ENCODE measurements around the gene SPRED1.
"Not testable (repeated sequence)": the region's sequence is repeated elsewhere in the genome, so short reads cannot be mapped to it uniquely, and the experiment has no call there.

SPRED1 gene

DNA sequence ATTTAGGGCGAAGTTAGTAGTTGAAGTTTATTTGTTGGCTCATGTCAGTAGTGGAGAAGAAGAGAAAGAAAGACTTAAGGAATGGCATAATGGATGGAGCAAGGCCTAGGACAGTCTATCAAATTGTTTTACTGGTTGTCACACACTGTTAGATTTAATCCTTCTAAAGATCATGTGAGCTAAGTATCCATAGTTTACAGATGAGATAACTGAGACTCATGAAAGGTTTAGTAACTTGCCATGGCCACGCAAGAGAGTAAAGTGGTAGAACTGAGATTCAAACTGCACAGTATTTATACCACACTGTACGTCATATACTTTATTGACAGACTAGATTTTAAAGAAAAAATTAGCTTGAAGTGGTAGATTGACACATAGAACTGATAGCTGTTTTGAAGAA is 11.4 kb downstream of the SPRED1 start:
- H3K27me3 ChIP-seq (ENCODE audit: control insufficient read depth, insufficient read depth, low read length) = no peaks in the 10 kb centered on the region
- no peaks in the 10 kb centered on the region for H3K9me3 ChIP-seq (ENCODE audit: control insufficient read depth, low read depth, low read length)
- H3K27ac ChIP-seq (ENCODE audit: low read length) = no peak overlapping the region
- no peak overlapping the region for H3K4me3 ChIP-seq (ENCODE audit: low read length)
- peaks cover 48% of the 10 kb centered on the region for H3K4me1 ChIP-seq (ENCODE audit: control insufficient read depth, low read depth, low read length)
- H3K9ac ChIP-seq (ENCODE audit: low read length) = no peak overlapping the region
- H3K36me3 ChIP-seq (ENCODE audit: control insufficient read depth, low read depth, low read length) = no peaks in the 10 kb centered on the region

GRCh38 chr15:38266247-38266986 is 13.8 kb downstream of the SPRED1 start:
- Histone ChIP-seq H3K27me3 (ENCODE audit: control insufficient read depth, insufficient read depth, low read length) (no peaks in the 10 kb centered on the region), H3K36me3 (ENCODE audit: control insufficient read depth, low read depth, low read length) (no peaks in the 10 kb centered on the region), H3K9me3 (ENCODE audit: control insufficient read depth, low read depth, low read length) (no peaks in the 10 kb centered on the region), H3K9ac (ENCODE audit: low read length) (no peak overlapping the region), H3K4me1 (ENCODE audit: control insufficient read depth, low read depth, low read length) (peaks cover 32% of the 10 kb centered on the region), H3K4me3 (ENCODE audit: low read length) (no peak overlapping the region), H3K27ac (ENCODE audit: low read length) (no peak overlapping the region)

DNA sequence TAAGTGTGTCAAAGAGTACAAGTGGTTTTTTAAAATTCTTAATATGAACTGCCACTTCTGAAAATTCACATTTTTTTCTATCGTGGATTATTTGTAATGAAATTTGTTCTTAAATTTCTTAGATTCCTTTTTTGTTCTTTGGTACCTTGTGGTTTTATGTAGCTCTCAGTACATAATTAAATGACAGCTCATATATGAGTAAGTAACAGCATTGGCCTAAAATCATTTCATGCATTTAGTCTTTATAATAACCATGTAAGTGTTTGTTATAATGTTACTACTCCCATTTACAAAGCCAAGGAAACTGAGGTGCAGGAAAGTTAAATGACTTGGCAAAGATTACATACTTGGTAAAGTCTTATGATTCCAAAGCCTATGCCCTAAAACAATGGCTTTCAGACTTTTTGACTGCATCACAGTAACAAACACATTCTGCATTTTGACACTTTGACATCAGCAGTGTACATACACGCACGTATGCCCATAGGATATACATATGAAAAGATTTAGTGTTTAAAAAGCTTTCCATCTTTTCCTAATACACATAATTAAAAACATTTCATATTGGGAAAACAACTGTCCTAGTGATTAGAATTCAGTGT is 14.9 kb downstream of the SPRED1 start:
- no peaks in the 10 kb centered on the region for H3K36me3 ChIP-seq (ENCODE audit: control insufficient read depth, low read depth, low read length)
- H3K9me3 ChIP-seq (ENCODE audit: control insufficient read depth, low read depth, low read length) = no peaks in the 10 kb centered on the region
- H3K9ac ChIP-seq (ENCODE audit: low read length) = no peak overlapping the region
- peaks cover 21% of the 10 kb centered on the region for H3K4me1 ChIP-seq (ENCODE audit: control insufficient read depth, low read depth, low read length)
- H3K27me3 ChIP-seq (ENCODE audit: control insufficient read depth, insufficient read depth, low read length) = no peaks in the 10 kb centered on the region
- no peak overlapping the region for H3K4me3 ChIP-seq (ENCODE audit: low read length)
- no peak overlapping the region for H3K27ac ChIP-seq (ENCODE audit: low read length)

GRCh38 chr15:38271144-38271543 is 18.5 kb downstream of the SPRED1 start:
- no peak overlapping the region for H3K27ac ChIP-seq (ENCODE audit: low read length)
- no peaks in the 10 kb centered on the region for H3K9me3 ChIP-seq (ENCODE audit: control insufficient read depth, low read depth, low read length)
- H3K9ac ChIP-seq (ENCODE audit: low read length) = no peak overlapping the region
- no peaks in the 10 kb centered on the region for H3K27me3 ChIP-seq (ENCODE audit: control insufficient read depth, insufficient read depth, low read length)
- no peak overlapping the region for H3K4me3 ChIP-seq (ENCODE audit: low read length)
- no peaks in the 10 kb centered on the region for H3K36me3 ChIP-seq (ENCODE audit: control insufficient read depth, low read depth, low read length)
- H3K4me1 ChIP-seq (ENCODE audit: control insufficient read depth, low read depth, low read length) = no peaks in the 10 kb centered on the region

DNA sequence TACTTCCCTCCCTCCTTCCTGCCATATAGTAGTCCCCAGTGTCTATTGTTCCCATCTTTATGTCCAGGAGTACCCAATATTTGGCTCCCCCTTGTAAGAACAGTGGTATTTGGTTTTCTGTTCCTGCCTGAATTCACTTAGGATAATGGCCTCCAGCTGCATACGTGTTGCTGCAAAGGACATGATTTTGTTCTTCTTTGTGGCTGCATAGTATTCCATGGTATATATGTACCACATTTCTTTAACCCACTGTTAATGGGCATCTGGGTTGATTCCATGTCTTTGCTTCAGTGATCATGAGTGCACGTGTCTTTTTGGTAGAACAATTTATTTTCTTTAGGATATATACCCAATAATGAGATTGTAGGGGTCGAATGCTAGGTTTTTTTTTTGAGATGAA is 19.3 kb downstream of the SPRED1 start:
- no peaks in the 10 kb centered on the region for H3K4me1 ChIP-seq (ENCODE audit: control insufficient read depth, low read depth, low read length)
- H3K36me3 ChIP-seq (ENCODE audit: control insufficient read depth, low read depth, low read length) = no peaks in the 10 kb centered on the region
- no peaks in the 10 kb centered on the region for H3K27me3 ChIP-seq (ENCODE audit: control insufficient read depth, insufficient read depth, low read length)
- H3K9ac ChIP-seq (ENCODE audit: low read length) = no peak overlapping the region
- no peak overlapping the region for H3K4me3 ChIP-seq (ENCODE audit: low read length)
- H3K9me3 ChIP-seq (ENCODE audit: control insufficient read depth, low read depth, low read length) = no peaks in the 10 kb centered on the region
- no peak overlapping the region for H3K27ac ChIP-seq (ENCODE audit: low read length)

- H3K9ac ChIP-seq (ENCODE audit: low read length); H3K9me3 ChIP-seq (ENCODE audit: control insufficient read depth, low read depth, low read length); H3K4me3 ChIP-seq (ENCODE audit: low read length); H3K36me3 ChIP-seq (ENCODE audit: control insufficient read depth, low read depth, low read length); H3K27me3 ChIP-seq (ENCODE audit: control insufficient read depth, insufficient read depth, low read length); H3K27ac ChIP-seq (ENCODE audit: low read length); H3K4me1 ChIP-seq (ENCODE audit: control insufficient read depth, low read depth, low read length): not testable (repeated sequence)
Measured at GRCh38 chr15:38272431-38272830, 19.8 kb downstream of the SPRED1 start.

GRCh38 chr15:38274135-38274534 is 21.5 kb downstream of the SPRED1 start:
- no peak overlapping the region for H3K4me3 ChIP-seq (ENCODE audit: low read length)
- H3K9me3 ChIP-seq (ENCODE audit: control insufficient read depth, low read depth, low read length) = no peaks in the 10 kb centered on the region
- H3K4me1 ChIP-seq (ENCODE audit: control insufficient read depth, low read depth, low read length) = no peaks in the 10 kb centered on the region
- H3K9ac ChIP-seq (ENCODE audit: low read length) = no peak overlapping the region
- no peak overlapping the region for H3K27ac ChIP-seq (ENCODE audit: low read length)
- H3K36me3 ChIP-seq (ENCODE audit: control insufficient read depth, low read depth, low read length) = no peaks in the 10 kb centered on the region
- H3K27me3 ChIP-seq (ENCODE audit: control insufficient read depth, insufficient read depth, low read length) = no peaks in the 10 kb centered on the region

DNA sequence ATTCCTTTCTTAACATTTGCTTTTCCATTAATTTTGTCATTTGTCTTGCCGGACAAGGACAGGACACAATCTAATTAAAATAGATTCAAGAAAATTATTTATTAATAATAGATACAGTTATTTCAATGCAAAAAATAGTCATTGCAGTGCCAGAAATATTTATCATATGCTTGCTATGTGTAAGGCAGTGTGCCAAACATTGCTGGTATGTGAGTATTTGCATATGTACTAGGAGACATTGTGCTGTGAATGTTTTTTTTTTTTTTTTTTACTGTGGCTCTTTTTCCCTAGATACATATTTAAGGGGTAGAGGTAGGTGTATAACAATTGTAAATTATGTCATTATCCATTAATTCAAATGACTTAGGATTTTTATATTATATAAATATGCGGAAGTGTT is 23.3 kb downstream of the SPRED1 start:
- Histone ChIP-seq H3K27me3 (ENCODE audit: control insufficient read depth, insufficient read depth, low read length) (no peaks in the 10 kb centered on the region), H3K9ac (ENCODE audit: low read length) (no peak overlapping the region), H3K36me3 (ENCODE audit: control insufficient read depth, low read depth, low read length) (no peaks in the 10 kb centered on the region)

GRCh38 chr15:38277281-38277680 is 24.6 kb downstream of the SPRED1 start:
- H3K9me3 ChIP-seq (ENCODE audit: control insufficient read depth, low read depth, low read length); H3K27me3 ChIP-seq (ENCODE audit: control insufficient read depth, insufficient read depth, low read length); H3K36me3 ChIP-seq (ENCODE audit: control insufficient read depth, low read depth, low read length); H3K27ac ChIP-seq (ENCODE audit: low read length); H3K9ac ChIP-seq (ENCODE audit: low read length); H3K4me3 ChIP-seq (ENCODE audit: low read length); H3K4me1 ChIP-seq (ENCODE audit: control insufficient read depth, low read depth, low read length): not testable (repeated sequence)

More for the DNA sequence above, 23.3 kb downstream of the SPRED1 start:
- H3K27ac ChIP-seq (ENCODE audit: low read length) = no peak overlapping the region
- H3K4me1 ChIP-seq (ENCODE audit: control insufficient read depth, low read depth, low read length) = no peaks in the 10 kb centered on the region
- H3K4me3 ChIP-seq (ENCODE audit: low read length) = no peak overlapping the region
- no peaks in the 10 kb centered on the region for H3K9me3 ChIP-seq (ENCODE audit: control insufficient read depth, low read depth, low read length)

DNA sequence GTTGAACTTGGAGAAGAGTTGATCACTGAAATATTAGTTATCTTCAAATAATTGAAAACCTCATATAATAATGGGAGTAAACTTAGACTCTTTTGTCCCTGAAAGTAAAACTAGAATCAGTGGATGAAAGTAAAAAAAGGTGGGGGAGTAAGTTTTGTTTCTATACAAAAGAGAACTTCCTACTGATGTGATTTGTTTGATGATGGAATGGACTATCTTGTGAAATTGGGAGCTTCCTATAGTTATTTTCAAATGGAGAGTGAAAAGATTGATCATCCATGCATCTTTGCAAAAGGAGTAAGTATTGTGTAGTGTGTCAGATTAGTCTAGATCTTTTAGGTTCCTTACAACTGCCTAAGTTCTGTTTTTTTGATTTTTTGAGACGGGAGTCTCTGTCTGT is 28.4 kb downstream of the SPRED1 start:
- Histone ChIP-seq H3K36me3 (ENCODE audit: control insufficient read depth, low read depth, low read length) (no peaks in the 10 kb centered on the region), H3K9ac (ENCODE audit: low read length) (no peak overlapping the region), H3K4me1 (ENCODE audit: control insufficient read depth, low read depth, low read length) (no peaks in the 10 kb centered on the region), H3K4me3 (ENCODE audit: low read length) (no peak overlapping the region), H3K9me3 (ENCODE audit: control insufficient read depth, low read depth, low read length) (no peaks in the 10 kb centered on the region), H3K27me3 (ENCODE audit: control insufficient read depth, insufficient read depth, low read length) (no peaks in the 10 kb centered on the region), H3K27ac (ENCODE audit: low read length) (no peak overlapping the region)

DNA sequence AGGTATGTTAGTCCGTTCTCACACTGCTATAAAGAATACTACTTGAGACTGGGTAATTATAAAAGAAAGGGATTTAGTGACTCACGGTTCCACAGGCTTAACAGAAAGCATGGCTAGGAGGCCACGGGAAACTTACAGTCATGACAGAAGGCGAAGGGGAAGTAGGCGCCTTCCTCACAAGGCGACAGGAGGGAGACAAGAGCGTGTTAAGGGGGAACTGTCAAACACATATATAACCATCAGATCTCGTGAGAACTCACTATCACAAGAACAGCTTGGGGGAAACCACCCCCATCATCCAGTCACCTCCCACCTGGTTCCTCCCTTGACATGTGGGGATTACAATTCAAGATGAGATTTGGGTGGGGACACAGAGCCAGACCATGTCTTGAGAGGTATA is 30.4 kb downstream of the SPRED1 start:
- H3K4me1 ChIP-seq (ENCODE audit: control insufficient read depth, low read depth, low read length) = no peaks in the 10 kb centered on the region
- no peak overlapping the region for H3K9ac ChIP-seq (ENCODE audit: low read length)
- H3K36me3 ChIP-seq (ENCODE audit: control insufficient read depth, low read depth, low read length) = no peaks in the 10 kb centered on the region
- no peaks in the 10 kb centered on the region for H3K27me3 ChIP-seq (ENCODE audit: control insufficient read depth, insufficient read depth, low read length)
- no peak overlapping the region for H3K27ac ChIP-seq (ENCODE audit: low read length)
- no peaks in the 10 kb centered on the region for H3K9me3 ChIP-seq (ENCODE audit: control insufficient read depth, low read depth, low read length)
- no peak overlapping the region for H3K4me3 ChIP-seq (ENCODE audit: low read length)

- peaks cover 9% of the 10 kb centered on the region for H3K9me3 ChIP-seq (ENCODE audit: control insufficient read depth, low read depth, low read length)
- peaks cover 6% of the 10 kb centered on the region for H3K36me3 ChIP-seq (ENCODE audit: control insufficient read depth, low read depth, low read length)
- H3K27me3 ChIP-seq (ENCODE audit: control insufficient read depth, insufficient read depth, low read length) = no peaks in the 10 kb centered on the region
- H3K4me1 ChIP-seq (ENCODE audit: control insufficient read depth, low read depth, low read length) = no peaks in the 10 kb centered on the region
- no peak overlapping the region for H3K4me3 ChIP-seq (ENCODE audit: low read length)
- H3K9ac ChIP-seq (ENCODE audit: low read length) = no peak overlapping the region
- no peak overlapping the region for H3K27ac ChIP-seq (ENCODE audit: low read length)
Measured at GRCh38 chr15:38285456-38285855, 32.8 kb downstream of the SPRED1 start.
